SH-SY5Y (cell line): ENCODE data around the gene TMIGD3.

Source experiments
- GATA2 ChIP-seq: IDR thresholded peaks from 2 replicates; pipeline ENCODE4 v1.6.1; 2011; ENCODE audit warnings: mild to moderate bottlenecking, low read depth, low read length
- GATA3 ChIP-seq: IDR thresholded peaks from 2 replicates; pipeline ENCODE4 v1.6.1; 2011; ENCODE audit warnings: low read depth, mild to moderate bottlenecking, low read length, moderate library complexity

DNA sequence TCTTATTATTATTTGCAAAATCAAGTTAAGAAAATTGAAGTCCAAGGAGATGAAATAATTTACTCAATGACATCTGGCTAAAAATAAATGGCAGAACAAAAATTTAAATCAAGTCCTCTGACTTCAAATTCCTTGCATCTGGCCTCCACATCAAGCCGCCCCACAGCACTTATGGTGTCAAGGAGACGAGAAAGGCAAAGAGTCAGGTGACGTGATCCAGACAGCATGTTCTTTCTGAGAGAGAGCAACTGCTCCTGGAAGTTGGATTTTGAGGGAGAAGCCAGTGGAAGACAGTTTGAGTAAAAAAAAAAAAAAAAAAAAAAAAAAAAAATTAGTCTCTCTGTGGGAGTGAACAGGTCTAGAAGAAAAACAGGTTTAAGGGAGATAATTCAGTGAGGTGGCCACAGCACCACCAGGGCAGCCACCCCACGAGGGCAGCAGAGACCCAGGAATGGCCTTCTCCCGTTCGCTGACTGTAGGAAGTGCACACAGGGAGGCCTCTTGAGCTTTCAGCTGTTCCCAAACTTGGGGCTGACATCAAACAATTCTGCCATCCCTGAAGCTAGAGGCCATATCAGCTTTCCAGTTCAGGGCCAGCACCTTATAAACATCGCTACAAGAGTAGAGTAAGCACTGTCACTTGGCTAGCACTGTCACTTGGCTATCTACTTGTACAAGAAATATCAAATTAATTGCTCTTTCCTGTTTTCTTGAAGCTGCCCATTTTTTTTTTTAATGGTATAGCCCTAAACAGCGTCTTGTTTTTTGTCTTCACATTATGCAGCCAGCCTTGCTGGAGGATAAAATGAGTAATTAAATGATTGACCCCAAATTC lies 21.8 kb downstream of the TMIGD3 start:
- no peak for TF ChIP-seq GATA2
- no peak for TF ChIP-seq GATA3
